ENCODE results near the gene FTO. TPM values are rescaled to one million over a fixed set of nuclear protein-coding genes. Genes with fewer than 3 reads are reported as not detected.

The FTO gene
- polyA plus RNA-seq, 1 donor from 2014 or later: 80.1 TPM

GRCh38 chr16:53713403-53714204 is 9.6 kb downstream of the FTO start:
- TF ChIP-seq, protein P1, sequence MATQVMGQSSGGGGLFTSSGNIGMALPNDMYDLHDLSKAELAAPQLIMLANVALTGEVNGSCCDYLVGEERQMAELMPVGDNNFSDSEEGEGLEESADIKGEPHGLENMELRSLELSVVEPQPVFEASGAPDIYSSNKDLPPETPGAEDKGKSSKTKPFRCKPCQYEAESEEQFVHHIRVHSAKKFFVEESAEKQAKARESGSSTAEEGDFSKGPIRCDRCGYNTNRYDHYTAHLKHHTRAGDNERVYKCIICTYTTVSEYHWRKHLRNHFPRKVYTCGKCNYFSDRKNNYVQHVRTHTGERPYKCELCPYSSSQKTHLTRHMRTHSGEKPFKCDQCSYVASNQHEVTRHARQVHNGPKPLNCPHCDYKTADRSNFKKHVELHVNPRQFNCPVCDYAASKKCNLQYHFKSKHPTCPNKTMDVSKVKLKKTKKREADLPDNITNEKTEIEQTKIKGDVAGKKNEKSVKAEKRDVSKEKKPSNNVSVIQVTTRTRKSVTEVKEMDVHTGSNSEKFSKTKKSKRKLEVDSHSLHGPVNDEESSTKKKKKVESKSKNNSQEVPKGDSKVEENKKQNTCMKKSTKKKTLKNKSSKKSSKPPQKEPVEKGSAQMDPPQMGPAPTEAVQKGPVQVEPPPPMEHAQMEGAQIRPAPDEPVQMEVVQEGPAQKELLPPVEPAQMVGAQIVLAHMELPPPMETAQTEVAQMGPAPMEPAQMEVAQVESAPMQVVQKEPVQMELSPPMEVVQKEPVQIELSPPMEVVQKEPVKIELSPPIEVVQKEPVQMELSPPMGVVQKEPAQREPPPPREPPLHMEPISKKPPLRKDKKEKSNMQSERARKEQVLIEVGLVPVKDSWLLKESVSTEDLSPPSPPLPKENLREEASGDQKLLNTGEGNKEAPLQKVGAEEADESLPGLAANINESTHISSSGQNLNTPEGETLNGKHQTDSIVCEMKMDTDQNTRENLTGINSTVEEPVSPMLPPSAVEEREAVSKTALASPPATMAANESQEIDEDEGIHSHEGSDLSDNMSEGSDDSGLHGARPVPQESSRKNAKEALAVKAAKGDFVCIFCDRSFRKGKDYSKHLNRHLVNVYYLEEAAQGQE (IDR thresholded peaks at IDR 0.05; ENCODE audit: borderline replicate concordance): no peak
- TF ChIP-seq TAF1 (IDR thresholded peaks at IDR 0.05; ENCODE audit: low read depth) (no peak), POLR2AphosphoS5 (IDR thresholded peaks at IDR 0.05) (no peak), CTCF (IDR thresholded peaks at IDR 0.05; ENCODE audit: poor library complexity, severe bottlenecking) (no peak), RAD21 (conservative IDR thresholded peaks at IDR 0.05) (no peak), MXI1 (conservative IDR thresholded peaks at IDR 0.05; ENCODE audit: poor library complexity, severe bottlenecking) (no peak), EZH2 (IDR thresholded peaks at IDR 0.05; ENCODE audit: borderline replicate concordance, insufficient read depth, low read length, poor library complexity, severe bottlenecking) (no peak), EP300 (conservative IDR thresholded peaks at IDR 0.05; ENCODE audit: poor library complexity, severe bottlenecking) (no peak), SMC3 (conservative IDR thresholded peaks at IDR 0.05; ENCODE audit: poor library complexity) (no peak)
- H4K20me1 ChIP-seq (ENCODE audit: insufficient read depth): no peaks in the 10 kb centered on the region
- H3K4me2 ChIP-seq (ENCODE audit: low read length): peak overlapping the region; percentile 82
- H3K36me3 ChIP-seq (ENCODE audit: insufficient read depth, low read length): no peaks in the 10 kb centered on the region
- no peak overlapping the region for H3K9ac ChIP-seq (ENCODE audit: low read length)
- no peaks in the 10 kb centered on the region for H3K9me3 ChIP-seq (ENCODE audit: low read length)
- H3K9me2 ChIP-seq (ENCODE audit: insufficient read depth, low read length): no peaks in the 10 kb centered on the region
- peak overlapping the region; percentile 58 for H3K4me3 ChIP-seq (ENCODE audit: low read length)
- H3K27ac ChIP-seq (ENCODE audit: low read length): peak overlapping the region; percentile 74
- H3K27me3 ChIP-seq (ENCODE audit: insufficient read depth, low read depth, low read length): no peaks in the 10 kb centered on the region
- peaks cover 15% of the 10 kb centered on the region for H3F3A ChIP-seq (ENCODE audit: insufficient read depth, low read length, poor library complexity, severe bottlenecking)
- H2AFZ ChIP-seq (ENCODE audit: low read depth, low read length): no peak overlapping the region
- peaks cover 17% of the 10 kb centered on the region for H3K79me2 ChIP-seq (replicated peaks; ENCODE audit: insufficient read depth, low read length)

GRCh38 chr16:53714205-53715022 is 10.5 kb downstream of the FTO start:
- no peaks in the 10 kb centered on the region for H3K36me3 ChIP-seq (ENCODE audit: insufficient read depth, low read length)
- no peak overlapping the region for H2AFZ ChIP-seq (ENCODE audit: low read depth, low read length)
- H3K27me3 ChIP-seq (ENCODE audit: insufficient read depth, low read depth, low read length): no peaks in the 10 kb centered on the region
- no peaks in the 10 kb centered on the region for H4K20me1 ChIP-seq (ENCODE audit: insufficient read depth)
- no peaks in the 10 kb centered on the region for H3K9me3 ChIP-seq (ENCODE audit: low read length)
- H3F3A ChIP-seq (ENCODE audit: insufficient read depth, low read length, poor library complexity, severe bottlenecking): peaks cover 15% of the 10 kb centered on the region
- H3K27ac ChIP-seq (ENCODE audit: low read length): peak overlapping the region; percentile 74
- no peaks in the 10 kb centered on the region for H3K9me2 ChIP-seq (ENCODE audit: insufficient read depth, low read length)
- H3K4me3 ChIP-seq (ENCODE audit: low read length): peak overlapping the region; percentile 58
- H3K79me2 ChIP-seq (replicated peaks; ENCODE audit: insufficient read depth, low read length): peaks cover 15% of the 10 kb centered on the region
- TF ChIP-seq MXI1 (conservative IDR thresholded peaks at IDR 0.05; ENCODE audit: poor library complexity, severe bottlenecking) (no peak), POLR2AphosphoS5 (IDR thresholded peaks at IDR 0.05) (peak; percentile 85), EP300 (conservative IDR thresholded peaks at IDR 0.05; ENCODE audit: poor library complexity, severe bottlenecking) (peak; percentile 56)
- H3K9ac ChIP-seq (ENCODE audit: low read length): peak overlapping the region; percentile 42
- H3K4me2 ChIP-seq (ENCODE audit: low read length): peak overlapping the region; percentile 82

Measured in neural cell (in vitro differentiated cells).